HS-5 (cell line): Measurements from ENCODE around the gene RAD51.
A peak's percentile ranks its signal among the peaks of the same experiment; 100 is the strongest.
"Not testable (repeated sequence)": the region's sequence is repeated elsewhere in the genome, so short reads cannot be mapped to it uniquely, and the experiment has no call there.

Experiments used
- DNase-seq: peaks from one replicate; pipeline ENCODE4 v3.0.0-alpha.2; 2012; ENCODE audit warnings: low read depth

Gene RAD51

DNA sequence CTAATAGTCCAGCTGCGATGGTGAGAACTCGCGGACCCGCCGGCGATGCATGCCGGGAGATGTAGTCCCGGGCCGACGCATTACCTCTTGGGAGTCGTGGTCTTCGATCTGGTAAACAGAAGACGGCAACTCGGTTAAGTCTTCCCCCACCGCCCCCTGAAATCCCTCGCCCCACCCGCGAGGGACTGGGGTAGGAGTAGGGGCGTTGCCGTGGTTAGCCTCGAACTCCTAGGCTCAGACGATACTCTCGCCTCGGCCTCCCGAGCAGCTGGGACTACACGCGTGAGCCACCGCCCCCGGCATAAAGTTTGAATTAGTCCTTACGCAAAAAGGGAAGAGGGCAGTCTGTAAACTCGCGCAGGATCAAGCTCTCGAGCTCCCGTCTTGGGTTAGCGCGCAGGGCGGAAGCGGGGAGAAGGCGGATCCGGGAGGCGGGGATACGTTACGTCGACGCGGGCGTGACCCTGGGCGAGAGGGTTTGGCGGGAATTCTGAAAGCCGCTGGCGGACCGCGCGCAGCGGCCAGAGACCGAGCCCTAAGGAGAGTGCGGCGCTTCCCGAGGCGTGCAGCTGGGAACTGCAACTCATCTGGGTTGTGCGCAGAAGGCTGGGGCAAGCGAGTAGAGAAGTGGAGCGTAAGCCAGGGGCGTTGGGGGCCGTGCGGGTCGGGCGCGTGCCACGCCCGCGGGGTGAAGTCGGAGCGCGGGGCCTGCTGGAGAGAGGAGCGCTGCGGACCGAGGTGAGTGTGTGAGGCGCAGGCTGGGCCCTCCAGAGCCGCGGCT lies at the start of gene RAD51:
Gene RAD51 (plus strand): TSS at position 487 of the 781 bp plus-strand sequence. CDS start 3,585 bp downstream, outside the sequence.
- DNase-seq = peak; percentile 83

DNA sequence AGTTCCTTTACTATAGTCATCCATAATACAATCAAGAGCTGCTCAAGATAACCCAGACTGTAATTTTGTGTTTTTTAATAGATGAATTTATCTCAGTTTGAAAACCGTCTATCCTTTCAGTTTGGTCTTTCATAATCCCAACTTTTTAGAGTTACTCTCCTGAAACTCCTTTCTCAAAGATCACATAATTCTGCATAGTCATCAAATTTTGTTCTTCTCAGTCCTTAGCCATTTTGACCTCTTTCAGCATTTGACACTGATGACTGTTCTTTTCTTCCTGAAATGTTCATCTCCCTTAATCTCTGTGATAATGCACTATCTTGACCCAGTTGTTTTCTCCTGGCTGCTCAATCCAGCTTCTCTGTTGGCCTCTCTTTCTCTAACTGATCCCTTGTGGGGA lies 47.5 kb upstream of the RAD51 start:
- no peak for DNase-seq

DNA sequence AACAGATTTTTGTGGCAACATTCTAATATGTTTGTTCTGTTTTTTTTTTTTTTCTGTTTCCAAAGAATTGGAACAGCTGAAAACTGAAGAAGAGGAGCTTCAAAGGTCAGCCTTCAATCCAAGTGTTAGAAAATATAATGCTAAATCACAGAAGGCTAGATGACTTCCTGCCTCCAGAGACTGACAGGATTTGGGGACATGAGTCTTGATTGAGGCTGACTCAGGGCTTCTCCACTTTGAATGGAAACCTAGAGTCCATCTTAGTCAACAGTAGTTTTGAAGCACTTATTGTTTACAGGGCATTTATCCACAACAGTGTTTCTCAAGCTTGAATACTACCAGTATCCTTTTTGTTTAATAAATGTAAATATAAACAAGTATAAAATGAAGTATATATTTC lies 44.5 kb upstream of the RAD51 start:
- DNase-seq = no peak

DNA sequence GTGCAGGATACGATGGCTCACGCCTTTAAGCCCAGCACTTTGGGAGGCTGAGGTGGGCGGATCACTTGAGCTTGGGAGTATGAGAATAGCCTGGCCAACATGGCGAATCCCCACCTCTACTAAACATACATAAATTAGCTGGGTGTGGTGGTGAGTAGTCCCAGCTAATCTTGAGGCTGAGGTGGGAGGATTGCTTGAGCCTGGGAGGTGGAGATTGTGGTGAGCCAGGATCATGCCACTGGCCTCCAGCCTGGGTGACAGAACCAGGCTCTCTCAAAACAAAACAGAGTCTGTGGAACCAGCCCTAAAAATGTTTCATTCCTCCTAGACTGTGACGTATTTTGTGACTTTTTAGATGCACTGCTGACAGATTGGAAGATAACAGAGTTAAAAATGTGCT lies 34.3 kb upstream of the RAD51 start:
- no peak for DNase-seq

DNA sequence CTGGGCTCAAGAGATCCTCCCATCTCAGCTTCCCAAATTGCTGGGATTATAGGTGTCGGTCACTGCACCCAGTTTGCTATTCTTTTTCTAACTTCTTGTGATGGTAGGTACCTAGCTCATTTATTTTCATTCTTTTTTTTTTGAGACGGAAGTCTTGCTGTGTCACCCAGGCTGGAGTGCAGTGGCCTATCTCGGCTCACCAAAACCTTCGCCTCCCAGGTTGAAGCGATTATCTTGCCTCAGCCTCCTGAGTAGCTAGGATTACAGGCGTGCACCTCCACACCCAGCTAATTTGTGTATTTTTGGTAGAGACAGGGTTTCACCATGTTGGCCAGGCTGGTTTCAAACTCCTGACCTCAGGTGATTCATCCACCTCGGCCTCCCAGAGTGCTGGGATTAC lies 30.1 kb upstream of the RAD51 start:
- DNase-seq = no peak

DNA sequence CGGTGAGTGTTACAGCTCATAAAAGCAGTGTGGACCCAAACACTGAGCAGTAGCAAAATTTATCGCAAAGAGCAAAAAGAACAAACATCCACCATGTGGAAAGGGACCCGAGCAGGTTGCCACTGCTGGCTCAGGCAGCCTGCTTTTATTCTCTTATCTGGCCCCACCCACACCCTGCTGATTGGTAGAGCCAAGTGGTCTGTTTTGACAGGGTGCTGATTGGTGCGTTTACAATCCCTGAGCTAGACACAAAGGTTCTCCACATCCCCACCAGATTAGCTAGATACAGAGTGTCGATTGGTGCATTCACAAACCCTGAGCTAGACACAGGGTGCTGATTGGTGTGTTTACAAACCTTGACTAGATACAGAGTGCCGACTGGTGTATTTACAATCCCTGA lies 18.7 kb upstream of the RAD51 start:
- not testable (repeated sequence) for DNase-seq

DNA sequence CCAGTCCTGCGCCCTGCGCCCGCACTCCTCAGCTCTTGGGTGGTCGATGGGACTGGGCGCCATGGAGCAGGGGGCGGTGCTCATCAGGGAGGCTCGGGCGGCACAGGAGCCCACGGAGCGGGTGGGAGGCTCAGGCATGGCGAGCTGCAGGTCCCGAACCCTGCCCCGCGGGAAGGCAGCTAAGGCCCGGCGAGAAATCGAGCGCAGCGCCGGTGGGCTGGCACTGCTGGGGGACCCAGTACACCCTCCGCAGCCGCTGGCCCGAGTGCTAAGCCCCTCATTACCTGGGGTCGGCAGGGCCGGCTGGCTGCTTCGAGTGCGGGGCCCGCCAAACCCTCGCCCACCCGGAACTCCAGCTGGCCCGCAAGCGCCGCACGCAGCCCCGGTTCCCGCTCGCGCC lies 18.1 kb upstream of the RAD51 start:
- DNase-seq = not testable (repeated sequence)

DNA sequence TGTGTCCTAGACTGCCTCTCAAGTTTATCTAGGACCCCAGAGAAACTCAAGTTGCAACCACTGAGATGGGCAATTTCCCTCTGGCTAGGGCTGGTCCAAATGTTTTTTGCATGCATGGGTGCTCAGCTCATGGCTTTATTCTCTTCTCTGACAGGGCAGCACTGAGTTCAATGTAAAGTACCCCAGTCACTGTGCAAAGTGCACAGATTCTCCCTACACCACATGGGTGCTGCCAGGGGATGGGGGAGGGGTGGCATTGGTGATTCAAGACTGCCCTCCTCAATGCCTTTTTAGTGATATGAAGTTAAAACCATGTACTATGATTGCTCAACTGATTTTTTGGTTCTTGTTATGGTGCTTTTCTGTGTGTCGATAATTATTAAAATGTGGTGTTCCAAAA lies 14.8 kb upstream of the RAD51 start:
- no peak for DNase-seq

DNA sequence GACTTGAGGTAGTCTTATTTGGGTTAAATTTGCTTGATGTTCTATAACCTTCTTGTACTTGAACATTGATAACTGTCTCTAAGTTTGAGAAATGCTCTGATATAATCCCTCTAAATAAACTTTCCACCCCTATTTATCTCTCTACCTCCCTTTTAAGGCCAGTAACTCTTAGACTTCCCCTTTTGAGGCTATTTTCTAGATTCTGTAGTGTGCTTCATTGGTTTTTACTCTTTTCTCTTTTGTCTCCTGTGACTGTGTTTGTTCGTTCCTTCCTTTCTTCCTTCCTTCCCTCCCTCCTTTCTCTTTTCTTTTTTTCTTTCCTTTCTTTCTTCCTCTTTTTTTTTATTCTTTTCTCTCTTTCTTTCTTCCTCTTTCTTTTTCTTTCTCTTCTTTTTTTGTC lies 14.0 kb upstream of the RAD51 start:
- not testable (repeated sequence) for DNase-seq

DNA sequence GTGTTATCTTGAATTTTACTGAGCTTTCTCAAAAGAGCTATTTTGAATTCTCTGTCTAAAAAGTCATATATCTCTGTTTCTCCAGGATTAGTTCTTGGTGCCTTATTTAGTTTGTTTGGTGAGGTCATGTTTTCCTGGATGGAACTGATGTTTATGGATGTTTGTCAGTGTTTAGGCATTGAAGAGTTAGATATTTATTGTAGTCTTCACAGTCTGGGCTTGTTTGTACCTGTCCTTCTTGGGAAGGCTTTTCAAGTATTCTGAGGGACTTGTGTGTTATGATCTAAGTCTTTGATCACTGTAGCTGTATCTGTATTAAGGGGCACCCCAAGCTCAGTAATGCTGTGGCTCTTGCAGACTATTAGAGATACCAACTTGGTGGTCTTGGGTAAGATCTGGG lies 10.6 kb upstream of the RAD51 start:
- DNase-seq = no peak

DNA sequence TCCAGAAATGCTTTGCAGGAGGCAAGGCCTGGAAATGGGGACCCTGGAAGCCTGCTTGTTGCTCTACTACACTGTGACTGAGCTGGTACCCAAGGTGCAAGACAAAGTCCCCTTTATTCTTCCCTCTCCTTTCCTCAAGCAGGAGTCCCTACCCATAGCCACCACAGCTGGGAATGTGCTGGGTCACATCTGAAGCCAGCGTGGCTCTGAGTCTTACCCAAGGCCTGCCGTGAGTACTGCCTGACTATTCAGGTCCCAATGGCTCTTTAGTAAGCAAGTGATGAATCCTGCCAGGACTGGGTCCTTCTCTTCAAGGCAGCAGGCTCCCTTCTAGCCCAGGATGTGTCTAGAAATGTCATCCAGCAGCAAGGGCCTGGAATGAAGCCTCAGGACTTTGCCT lies 9.6 kb upstream of the RAD51 start:
- DNase-seq = no peak

DNA sequence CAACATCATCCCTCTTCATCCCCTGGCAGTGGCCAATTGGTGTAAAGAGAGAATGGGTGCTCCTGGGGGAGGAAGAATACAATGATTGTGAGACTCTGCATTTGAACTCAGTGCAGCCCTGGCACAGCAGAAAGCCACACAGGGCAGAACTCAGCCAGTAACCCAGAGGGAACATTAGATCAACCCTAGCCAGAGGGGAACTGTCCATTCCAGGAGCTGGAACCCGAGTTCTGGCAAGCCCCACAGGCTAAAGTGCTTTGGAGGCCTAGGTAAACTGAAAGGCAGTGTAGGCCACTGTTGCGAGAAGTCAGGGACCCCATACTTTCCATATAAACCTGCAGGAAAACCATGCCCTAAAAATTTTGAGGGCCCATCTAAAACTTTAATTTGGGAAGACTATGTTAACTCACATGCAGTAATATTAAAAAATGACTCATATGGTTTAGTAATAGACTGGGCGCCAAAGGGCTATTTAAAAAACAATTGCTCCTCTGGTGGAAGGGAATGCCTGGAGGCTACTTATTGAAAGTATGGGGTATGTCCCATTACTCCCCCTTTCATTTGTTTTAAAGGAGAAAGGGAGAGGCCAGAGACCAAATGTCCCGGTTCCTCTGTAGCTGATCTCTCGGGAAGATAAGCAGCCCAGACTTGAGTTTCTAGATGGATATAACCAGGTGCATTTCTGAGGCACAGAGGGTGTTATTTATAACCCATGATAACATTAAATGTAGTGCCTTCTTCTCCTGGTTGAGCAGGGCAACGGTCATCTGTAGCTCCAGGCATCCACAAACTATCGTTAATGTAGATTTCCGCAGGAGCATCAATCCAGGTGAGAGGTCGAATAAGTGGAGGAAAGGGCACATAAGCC lies 5.8 kb upstream of the RAD51 start:
- DNase-seq = no peak

DNA sequence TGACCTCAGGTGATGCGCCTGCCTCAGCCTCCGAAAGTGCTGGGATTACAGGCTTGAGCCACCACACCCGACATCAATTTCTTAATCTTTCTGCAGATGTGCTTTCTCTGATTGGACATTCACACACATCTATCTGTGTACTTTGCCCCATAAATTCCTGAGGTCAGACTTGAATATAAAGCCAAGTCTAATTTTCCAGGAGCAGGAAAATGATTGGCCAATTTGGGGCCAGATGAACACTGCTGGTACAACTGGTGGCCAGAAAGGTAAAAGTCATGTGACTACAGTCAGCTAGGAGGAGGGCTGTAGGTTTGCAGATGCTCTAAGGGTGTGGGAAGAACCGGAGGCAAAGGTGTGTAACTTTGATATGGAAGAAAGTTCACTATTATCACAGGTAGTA lies 3.2 kb upstream of the RAD51 start:
- DNase-seq = no peak

DNA sequence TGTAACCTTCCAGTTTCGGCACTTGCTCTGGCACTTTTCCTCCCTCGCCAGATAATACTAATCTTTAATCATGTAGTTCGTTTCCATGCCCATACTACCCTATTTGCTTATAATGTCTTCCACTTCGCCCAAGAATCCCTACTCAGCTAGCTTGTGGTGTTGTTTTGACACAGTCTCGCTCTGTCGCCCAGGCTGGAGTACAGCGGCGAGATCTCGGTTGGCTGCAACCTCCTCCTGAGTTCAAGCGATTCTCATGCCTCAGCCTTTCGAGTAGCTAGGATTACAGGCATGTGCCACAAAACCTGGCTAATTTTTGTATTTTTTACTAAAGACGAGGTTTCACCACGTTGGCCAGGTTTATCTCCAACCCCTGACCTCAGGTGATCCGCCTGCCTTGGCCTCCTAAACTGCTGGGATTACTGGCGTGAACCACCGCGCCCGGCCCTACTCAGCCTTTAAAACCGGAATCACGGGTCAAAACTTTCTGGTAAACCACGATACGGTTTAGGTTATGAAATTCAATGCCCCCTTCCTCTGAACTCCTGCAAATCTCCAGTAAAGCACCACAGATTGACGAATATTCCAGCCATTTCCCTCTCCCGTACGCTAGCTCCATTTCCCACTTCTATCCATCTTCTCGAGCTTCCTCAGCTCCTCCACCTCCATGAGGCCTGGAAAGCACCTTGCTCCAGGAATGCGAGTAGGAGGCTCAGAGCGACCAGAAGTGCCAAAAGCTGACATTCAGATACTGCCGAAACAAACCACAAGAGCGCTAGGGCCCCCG lies 878 bp upstream of the RAD51 start:
- DNase-seq = no peak

DNA sequence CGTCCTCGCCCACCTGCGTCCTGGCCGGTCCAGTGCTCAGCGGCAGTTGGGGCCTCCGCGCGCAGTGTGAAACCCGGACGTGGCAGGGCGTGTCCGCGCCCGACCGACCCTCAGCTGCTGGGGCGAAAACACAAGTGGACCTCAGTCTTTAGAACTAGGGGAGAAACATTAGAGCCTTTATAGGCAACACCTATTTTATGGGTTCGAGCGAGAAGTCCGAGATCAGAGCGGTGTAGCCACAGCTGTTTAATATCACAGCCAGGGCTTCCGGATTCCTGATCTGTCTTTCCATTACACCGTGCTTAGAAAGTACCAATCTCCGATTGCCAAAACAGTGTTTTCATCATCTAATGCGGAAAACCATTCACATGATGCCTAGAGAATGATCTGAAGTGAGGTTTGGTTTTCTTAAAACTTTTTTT lies 506 bp downstream of the RAD51 start:
- DNase-seq = no peak

DNA sequence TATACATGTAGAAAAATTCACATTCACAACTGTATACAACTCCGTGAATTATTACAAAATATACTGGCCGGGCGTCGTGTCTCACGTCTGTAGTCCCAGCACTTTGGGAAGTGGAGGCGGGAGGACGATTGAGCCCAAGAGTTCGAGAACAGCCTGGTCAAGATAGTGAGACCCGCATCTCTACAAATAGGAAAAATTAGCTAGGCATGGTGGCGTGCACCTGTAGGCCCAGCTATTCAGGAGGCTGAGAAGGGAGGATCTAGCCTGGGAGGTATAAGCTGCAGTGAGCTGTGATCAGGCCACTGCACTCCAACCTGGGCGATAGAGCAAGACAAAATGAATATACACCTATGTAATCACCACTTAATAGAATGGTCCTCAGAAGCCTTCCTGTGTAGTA lies 1.3 kb downstream of the RAD51 start:
- no peak for DNase-seq

DNA sequence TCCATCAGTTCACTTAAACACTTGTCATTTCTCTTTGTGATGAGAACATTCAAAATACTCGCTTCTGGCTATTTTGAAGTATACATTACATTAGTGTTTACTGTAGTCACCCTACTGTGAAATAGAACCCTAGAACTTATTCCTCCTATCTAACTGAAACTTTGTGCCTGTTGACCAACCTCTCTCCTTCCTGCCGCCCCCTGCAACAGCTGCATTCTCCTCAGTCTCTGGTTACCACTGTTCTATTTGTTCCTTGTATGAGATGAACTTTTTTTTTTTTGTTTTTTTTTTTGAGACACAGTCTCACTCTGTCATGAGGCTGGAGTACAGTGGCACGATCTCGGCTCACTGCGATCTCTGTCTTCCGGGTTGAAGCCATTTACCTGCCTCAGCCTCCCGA lies 2.9 kb downstream of the RAD51 start:
- no peak for DNase-seq

DNA sequence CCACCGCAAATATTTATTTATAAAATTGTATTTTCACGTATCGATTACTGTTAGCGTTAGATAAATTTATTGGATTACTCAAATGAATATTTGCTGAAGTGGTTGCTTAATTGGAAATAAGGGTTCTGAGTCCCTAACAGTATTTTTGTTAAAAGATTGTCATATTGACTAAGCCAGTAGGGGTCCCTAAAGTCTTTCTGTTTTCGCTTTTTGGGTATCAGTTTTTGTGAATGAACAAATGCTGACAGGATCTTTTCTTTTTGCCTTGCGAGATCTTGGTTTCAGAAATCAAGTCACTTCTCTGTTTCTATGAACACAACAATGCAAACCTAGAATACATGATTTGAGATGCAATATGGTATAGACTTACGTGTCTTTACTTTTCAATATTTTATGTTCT lies 7.1 kb downstream of the RAD51 start:
- no peak for DNase-seq

DNA sequence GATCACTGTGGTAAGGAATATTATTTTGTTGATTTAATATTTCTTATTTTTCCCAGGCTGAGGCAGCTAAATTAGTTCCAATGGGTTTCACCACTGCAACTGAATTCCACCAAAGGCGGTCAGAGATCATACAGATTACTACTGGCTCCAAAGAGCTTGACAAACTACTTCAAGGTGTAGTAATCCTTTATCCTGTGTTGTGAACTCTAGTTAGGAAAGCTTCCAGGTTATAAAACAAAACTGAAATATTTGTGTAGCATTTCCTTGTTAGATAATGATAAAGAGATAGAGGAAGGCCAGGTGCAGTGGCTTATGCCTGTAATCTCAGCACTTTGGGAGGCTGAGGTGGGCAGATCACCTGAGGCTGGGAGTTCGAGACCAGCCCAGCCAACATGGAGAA lies 11.1 kb downstream of the RAD51 start:
- DNase-seq = no peak

DNA sequence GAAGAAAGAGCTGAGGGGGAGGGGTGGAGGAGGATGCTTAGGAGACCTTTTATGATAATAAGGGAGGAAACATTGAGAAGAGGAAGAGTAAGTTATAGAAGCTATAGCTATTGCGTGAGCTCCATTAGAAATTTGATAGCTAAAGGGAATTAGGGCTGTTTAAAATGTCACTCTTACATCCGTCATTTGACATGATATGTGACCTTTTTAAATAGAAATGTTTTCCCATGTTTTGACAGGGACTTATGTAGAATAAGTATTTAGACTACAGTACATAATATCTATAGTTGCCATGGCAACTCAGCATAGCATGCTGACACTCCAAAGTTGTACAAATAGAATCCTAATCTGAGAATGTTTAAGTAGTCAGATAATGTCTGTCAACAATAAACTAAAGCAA lies 19.2 kb downstream of the RAD51 start:
- DNase-seq = no peak

DNA sequence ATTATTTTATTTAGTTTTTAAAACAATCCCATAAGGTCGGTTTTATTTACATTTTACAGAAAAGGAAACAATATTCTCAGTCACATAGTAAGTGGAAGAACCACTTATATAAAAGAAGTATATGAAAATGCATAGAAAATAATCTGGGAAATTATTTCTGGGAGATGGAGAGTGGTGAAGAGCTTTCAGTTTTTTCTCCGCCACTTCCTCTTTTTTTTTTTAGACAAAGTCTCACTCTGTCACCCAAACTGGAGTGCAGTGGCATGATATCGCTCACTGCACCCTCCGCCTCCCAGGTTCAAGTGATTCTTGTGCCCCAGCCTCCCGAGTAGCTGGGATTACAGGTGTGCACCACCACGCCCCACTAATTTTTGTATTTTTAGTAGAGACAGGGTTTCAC lies 21.2 kb downstream of the RAD51 start:
- no peak for DNase-seq

DNA sequence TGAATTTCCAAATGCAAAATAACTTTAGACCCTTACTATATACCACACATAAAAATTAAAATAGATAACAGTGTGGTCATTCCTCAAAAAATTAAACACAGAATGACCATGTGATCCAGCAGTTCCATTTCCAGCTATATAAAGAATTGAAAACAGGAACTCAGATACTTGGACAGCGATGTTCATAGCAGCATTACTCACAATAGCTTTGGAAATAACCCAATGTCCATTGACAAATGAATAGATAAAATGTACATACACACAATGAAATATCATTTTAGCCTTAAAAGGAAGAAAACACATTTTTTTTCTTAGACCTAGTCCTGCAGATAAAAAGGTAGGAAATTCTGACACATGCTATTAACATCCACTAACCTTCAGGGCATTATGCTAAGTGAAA lies 26.7 kb downstream of the RAD51 start:
- no peak for DNase-seq

DNA sequence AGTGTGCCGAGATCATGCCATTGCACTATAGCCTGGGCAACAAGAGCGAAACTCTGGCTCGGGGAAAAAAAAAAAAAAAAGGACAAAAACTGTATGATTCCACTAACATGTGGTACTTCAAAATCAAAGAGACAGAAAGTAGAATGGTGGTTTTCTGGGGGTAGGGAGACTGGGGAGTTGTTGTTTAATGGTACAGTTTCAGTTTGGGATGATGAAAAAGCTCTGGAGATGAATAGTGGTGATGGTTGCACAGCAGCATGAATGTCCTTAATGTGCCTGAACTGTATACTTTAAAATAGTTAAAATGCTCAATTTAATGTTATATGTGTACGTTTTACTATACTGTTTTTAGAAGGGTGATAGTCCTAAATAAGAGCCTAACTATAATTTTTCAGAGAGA lies 27.4 kb downstream of the RAD51 start:
- DNase-seq = no peak
